ENCODE results near the gene UTF1. TPM values are rescaled to one million over a fixed set of nuclear protein-coding genes. Genes with fewer than 3 reads are reported as not detected.

The UTF1 gene
- total RNA-seq, 1 experiment from 2014 or later, result 8.8 TPM

DNA sequence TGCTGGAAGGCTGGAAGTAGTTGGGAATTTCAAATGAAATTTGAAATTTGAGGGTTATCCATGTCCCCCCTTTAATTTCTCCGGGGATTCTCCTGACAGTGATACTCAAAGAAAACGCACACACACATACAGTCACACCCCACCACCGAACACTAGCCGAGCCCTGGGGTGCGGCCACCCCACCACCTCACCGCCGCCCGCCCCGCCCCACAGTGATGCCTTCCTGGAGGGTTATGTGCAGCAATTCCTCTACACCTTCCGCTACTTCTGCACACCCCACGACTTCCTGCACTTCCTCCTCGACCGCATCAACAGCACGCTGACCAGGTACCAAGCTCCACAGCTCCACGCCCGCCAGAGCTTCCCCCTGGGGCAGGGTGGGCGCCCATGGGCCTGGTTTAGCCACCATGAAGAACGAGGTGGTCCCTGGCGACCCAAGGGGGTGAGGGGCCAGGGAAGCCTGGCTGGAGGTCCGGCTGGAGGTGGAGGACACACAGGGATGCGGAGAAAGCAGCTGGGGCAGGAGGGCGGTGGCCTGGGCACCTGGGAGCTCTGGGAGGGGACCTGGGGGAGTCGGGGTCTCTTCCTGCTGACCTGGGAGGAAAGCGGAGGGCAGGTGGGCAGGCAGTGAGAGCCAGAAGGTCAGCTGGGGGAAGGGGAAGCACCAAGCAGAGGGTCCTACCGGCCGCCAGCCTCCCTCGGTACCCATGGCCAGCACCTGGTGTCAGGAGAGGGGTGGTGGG is 19.4 kb upstream of the UTF1 start:
- H3K27me3 ChIP-seq (ENCODE audit: control insufficient read depth, insufficient read depth, low read length), result no peaks in the 10 kb centered on the region
- DNase-seq, result no peak

DNA sequence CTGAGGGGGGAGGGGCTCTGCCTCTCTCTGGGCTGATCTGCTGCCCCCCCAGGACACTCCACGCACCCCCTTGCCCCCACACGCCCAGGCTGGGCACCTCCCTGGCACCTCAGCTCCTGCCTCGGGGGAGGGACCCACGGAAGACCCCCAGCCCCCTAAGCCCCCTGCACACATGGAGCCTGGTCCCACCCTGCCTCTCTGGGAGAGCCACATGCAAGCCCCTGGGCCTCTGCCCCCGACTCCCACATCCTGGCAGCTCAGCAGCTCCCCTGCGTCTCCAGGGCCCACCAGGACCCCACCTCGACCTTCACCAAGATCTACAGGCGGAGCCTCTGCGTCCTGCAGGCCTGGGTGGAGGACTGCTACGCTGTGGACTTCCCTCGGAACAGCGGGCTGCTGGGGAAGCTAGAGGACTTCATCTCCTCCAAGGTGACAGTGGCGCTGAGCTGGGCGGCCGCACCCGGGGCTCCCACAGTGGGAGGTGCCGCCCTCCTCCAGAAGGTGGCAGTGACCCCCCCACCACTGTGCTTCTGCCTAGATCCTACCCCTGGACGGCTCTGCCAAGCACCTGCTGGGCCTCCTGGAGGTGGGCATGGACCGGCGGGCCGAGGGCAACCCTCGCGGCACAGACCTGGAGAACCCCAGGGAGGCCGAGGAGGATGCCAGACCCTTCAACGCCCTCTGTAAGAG is 18.7 kb upstream of the UTF1 start:
- no peaks in the 10 kb centered on the region for H3K27me3 ChIP-seq (ENCODE audit: control insufficient read depth, insufficient read depth, low read length)
- no peak for DNase-seq
- no peak overlapping the region for H3K4me3 ChIP-seq (ENCODE audit: insufficient read depth, low read depth, low read length)
- H3K36me3 ChIP-seq (replicated peaks; ENCODE audit: control insufficient read depth, insufficient read depth, low read length), result no peaks in the 10 kb centered on the region

More for the DNA sequence above, 19.4 kb upstream of the UTF1 start:
- no peak overlapping the region for H3K4me3 ChIP-seq (ENCODE audit: insufficient read depth, low read depth, low read length)
- no peaks in the 10 kb centered on the region for H3K36me3 ChIP-seq (replicated peaks; ENCODE audit: control insufficient read depth, insufficient read depth, low read length)

DNA sequence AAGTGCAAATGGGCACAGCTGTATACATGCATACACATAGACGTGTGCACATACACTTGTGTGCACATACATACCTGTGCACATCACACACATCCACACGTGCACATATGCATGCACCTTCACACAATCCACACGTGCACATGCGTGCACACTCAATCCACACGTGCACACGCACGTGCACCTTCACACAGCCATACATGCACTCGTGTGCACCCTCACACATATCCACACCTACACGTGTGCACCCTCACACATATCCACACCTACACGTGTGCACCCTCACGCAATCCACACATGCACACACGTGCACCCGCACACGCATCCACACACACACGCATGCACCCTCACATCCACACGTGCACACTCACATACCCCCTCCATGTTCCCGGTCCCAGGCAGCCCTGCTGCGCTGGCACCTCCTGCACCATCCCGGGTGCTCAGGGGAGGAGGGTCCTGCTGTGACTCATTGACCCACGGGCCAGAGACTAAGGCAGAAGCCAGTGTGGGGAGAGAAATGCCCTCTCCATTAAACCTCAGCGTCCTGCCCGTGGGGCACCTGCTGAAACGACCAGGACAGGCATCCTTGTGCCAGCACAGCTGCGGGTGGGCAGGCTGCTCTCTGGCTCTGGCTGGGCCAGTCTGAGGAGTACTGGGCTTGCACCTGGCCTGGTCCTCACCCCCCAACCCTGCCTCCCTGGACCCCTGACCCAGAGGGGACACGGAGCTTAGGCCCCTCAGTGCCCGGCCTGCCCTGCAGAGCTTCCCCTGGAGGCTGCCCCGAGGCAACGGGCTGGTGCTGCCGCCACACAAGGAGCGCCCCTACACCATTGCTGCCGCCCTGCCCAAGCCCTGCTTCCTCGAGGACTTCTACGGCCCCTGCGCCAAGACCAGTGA is 17.8 kb upstream of the UTF1 start:
- Histone ChIP-seq H3K36me3 (replicated peaks; ENCODE audit: control insufficient read depth, insufficient read depth, low read length) (no peaks in the 10 kb centered on the region), H3K4me3 (ENCODE audit: insufficient read depth, low read depth, low read length) (no peak overlapping the region), H3K27me3 (ENCODE audit: control insufficient read depth, insufficient read depth, low read length) (no peaks in the 10 kb centered on the region)
- no peak for DNase-seq

DNA sequence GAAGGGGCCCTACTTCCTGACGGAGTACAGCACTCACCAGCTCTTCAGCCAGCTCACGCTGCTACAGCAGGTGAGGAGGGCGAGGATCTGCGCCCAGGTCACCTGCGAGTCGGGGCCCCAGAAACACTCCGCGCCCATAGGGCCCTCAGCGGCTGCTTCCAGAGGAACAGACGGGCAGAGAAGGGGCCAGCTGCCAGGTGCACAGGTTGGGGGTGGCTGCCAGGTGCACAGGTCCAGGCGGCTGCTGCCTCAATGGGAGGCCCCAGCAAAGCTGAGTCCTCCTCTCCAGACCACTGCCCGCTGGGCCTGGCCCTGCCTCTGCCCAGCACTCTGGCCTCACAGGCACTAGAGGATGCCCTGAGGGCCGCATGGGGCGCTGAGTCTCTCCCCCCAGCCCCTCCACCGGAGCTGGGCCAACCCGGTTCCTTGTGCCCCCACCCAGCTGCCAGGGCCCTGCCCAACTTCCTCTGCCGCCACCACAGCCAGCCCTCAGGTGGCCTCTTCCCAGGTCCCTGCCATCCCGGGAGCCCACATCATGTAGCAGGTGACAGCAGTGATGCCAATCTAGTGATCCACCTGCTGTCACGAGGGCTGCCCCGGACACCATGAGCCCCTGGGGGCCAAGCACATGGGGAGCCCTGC is 17.0 kb upstream of the UTF1 start:
- H3K27me3 ChIP-seq (ENCODE audit: control insufficient read depth, insufficient read depth, low read length), result no peaks in the 10 kb centered on the region

DNA sequence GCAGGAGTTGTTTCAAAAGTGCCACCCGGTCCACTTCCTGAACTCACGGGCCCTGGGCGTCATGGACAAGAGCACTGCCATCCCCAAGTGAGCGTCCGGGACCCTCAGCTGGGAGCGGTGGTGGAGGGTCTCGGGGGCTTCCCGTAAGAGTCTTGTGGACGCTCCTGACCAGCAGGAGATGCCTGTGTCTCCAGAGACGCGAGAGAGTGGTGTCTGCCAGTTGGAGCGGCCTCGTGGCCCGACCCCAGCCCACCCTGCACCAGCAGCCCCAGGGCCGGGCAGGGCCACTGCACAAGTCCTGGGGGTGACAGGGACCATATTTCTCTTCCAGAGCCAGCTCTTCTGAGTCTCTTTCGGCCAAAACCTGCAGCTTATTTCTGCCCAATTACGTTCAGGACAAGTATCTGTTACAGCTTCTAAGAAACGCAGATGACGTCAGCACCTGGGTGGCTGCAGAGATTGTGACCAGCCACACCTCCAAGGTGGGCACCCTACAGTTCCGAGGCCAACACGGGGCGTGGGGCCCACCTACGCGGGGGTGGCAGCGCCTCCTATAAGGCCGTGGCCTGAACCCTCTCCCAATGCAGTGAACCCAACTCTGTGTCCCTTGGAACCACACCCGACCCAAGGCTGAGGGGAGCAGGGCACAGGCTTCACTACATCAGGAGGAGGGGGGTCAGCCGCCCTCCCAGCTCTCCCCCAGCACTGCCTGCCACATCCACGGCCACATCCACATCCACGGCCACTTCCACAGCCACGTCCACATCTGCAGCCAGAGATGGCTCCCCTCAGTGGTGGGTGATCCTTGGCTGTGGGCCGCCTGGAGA is 16.2 kb upstream of the UTF1 start:
- DNase-seq, result no peak
- Histone ChIP-seq H3K27me3 (ENCODE audit: control insufficient read depth, insufficient read depth, low read length) (no peaks in the 10 kb centered on the region), H3K4me3 (ENCODE audit: insufficient read depth, low read depth, low read length) (no peak overlapping the region), H3K36me3 (replicated peaks; ENCODE audit: control insufficient read depth, insufficient read depth, low read length) (no peaks in the 10 kb centered on the region)

More for the DNA sequence above, 17.0 kb upstream of the UTF1 start:
- Histone ChIP-seq H3K36me3 (replicated peaks; ENCODE audit: control insufficient read depth, insufficient read depth, low read length) (no peaks in the 10 kb centered on the region), H3K4me3 (ENCODE audit: insufficient read depth, low read depth, low read length) (no peak overlapping the region)
- DNase-seq, result no peak

DNA sequence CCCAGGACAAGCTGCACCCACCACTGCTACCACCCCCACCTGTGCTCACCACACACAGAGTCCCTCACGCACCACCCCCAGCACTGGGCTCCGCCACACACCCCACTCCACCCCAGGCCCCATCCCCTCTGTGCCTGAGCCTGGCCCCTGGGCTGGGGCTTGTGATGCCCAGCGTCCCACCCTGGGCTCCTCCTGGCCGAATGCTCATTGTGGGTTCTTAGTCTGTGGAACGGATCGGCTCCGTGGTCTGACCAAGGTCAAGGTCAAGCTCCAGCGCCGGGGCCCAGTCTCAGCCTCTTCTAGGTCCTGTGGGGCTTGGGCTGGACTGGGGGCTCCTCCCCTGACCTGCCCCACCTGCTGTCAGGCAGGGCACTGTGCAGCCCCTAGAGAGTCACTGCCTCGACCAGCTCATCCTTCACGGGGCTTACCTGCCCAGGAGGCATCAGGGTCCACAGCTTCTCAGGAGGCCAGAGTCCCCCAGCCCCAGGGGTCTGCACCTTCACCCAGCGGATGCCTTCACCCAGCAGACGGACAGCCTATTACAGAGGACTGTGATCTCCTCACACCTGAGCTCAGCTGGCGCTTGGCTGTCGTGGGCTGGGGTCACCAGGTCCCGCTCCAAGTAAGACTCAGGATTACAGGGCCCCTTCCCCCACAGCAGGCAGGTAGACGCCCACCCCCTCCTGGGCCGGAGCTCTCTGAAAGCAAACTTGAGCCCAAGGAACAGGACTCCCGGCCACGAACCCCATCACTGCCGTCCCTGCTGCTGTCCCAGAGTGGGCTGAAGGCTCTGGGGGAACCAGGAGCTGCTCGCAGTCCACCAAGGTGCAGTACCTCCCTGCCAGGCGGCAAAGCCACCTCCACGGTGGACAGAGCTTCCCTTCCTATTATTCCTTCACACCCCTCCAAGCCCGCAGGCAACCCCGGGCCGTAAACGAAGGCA is 15.3 kb upstream of the UTF1 start:
- H3K27me3 ChIP-seq (ENCODE audit: control insufficient read depth, insufficient read depth, low read length), result no peaks in the 10 kb centered on the region
- no peaks in the 10 kb centered on the region for H3K36me3 ChIP-seq (replicated peaks; ENCODE audit: control insufficient read depth, insufficient read depth, low read length)
- H3K4me3 ChIP-seq (ENCODE audit: insufficient read depth, low read depth, low read length), result no peak overlapping the region
- DNase-seq, result no peak

DNA sequence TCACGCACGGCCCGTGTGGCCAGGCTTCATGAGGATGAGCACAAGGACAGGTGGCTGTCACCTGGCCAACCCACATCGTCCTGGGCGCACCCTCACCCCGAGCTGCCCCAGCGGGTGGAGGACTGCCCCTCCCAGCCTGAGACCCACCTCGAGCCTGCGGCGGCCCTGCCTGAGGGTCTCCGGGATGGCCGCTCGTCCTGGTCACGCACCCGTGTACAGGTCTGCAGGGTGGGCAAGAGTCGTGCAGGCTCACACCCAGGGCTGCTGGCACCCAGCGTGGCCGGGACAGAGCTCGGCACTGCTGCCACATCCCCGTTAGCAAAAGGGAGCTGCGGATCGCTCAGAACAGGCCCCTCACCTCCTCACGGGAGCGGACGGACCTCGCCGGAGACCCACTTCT is 14.4 kb upstream of the UTF1 start:
- DNase-seq, result no peak
- Histone ChIP-seq H3K36me3 (replicated peaks; ENCODE audit: control insufficient read depth, insufficient read depth, low read length) (no peaks in the 10 kb centered on the region), H3K4me3 (ENCODE audit: insufficient read depth, low read depth, low read length) (no peak overlapping the region), H3K27me3 (ENCODE audit: control insufficient read depth, insufficient read depth, low read length) (no peaks in the 10 kb centered on the region)

DNA sequence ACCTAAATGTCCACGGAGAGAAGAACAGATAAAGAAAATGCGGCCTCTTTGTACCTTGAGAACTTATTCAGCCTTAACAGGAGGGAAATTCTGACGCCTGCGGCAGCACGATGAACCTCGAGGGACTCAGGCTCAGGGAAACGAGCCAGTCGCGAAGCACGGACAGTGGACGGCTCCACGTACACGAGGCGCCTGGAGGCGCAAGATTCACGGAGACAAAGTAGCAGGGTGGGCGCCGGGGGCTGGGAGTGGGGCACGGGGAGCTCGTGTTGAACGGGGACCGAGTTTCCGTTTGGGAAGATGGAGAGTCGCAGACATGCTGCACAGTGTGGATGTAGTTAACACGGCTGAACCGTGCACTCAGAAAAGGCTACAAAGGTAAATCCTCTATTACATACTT is 13.2 kb upstream of the UTF1 start:
- Histone ChIP-seq H3K36me3 (replicated peaks; ENCODE audit: control insufficient read depth, insufficient read depth, low read length) (no peaks in the 10 kb centered on the region), H3K4me3 (ENCODE audit: insufficient read depth, low read depth, low read length) (no peak overlapping the region), H3K27me3 (ENCODE audit: control insufficient read depth, insufficient read depth, low read length) (no peaks in the 10 kb centered on the region)
- no peak for DNase-seq

DNA sequence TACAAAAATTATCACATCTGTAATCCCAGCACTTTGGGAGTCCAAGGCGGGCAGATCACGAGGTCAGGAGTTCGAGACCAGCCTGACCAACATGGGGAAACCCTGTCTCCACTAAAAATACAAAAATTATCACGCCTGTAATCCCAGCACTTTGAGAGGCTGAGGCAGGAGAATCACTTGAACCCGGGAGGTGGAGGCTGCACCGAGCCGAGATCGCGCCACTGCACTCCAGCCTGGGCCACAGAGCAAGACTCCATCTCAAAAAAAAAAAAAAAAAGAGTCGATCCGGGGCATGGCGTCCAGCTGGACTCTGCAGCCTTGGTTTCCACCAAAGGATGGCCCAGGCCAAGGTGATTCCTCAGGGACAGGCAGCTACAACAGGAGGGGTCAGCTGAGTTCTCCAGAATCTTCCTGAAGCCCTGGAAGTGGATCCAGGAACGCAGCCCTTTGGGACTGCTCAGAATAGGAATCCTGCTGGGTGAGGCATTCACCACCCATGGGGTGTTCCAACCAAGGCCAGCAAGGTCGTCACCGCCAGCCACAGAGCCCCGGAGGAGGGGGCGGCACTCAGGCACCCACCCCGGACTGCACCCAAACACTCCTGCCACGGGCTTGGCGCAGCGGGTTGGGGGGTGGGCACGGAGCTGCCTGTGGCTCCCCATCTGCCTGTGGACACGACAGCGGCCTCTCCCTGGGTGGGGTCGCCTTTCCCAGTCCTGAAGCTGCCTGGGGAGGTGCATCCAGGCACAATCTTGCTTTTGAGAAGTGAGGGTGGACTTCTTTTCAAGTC is 12.0 kb upstream of the UTF1 start:
- no peaks in the 10 kb centered on the region for H3K27me3 ChIP-seq (ENCODE audit: control insufficient read depth, insufficient read depth, low read length)
- H3K36me3 ChIP-seq (replicated peaks; ENCODE audit: control insufficient read depth, insufficient read depth, low read length), result no peaks in the 10 kb centered on the region
- H3K4me3 ChIP-seq (ENCODE audit: insufficient read depth, low read depth, low read length), result no peak overlapping the region
- DNase-seq, result no peak

DNA sequence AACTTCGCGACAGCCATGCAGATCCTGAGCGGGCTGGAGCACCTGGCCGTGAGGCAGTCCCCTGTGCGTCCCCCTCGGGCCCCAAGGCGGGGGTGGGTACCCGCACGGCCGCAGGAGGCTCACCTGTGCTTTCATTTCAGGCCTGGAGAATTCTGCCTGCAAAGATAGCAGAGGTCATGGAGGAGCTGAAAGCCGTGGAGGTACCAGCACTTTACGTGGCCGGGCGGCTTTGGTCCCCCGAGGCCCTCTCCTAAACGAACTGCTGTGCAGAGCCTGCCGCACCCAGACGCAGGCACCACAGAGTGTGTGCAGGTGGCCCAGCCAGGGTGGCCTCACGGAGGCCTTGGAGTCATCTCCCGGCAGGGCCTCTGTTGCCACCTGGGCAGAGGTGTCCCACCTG is 11.1 kb upstream of the UTF1 start:
- peak; percentile 72 for DNase-seq
- Histone ChIP-seq H3K27me3 (ENCODE audit: control insufficient read depth, insufficient read depth, low read length) (no peaks in the 10 kb centered on the region), H3K4me3 (ENCODE audit: insufficient read depth, low read depth, low read length) (no peak overlapping the region), H3K36me3 (replicated peaks; ENCODE audit: control insufficient read depth, insufficient read depth, low read length) (no peaks in the 10 kb centered on the region)

DNA sequence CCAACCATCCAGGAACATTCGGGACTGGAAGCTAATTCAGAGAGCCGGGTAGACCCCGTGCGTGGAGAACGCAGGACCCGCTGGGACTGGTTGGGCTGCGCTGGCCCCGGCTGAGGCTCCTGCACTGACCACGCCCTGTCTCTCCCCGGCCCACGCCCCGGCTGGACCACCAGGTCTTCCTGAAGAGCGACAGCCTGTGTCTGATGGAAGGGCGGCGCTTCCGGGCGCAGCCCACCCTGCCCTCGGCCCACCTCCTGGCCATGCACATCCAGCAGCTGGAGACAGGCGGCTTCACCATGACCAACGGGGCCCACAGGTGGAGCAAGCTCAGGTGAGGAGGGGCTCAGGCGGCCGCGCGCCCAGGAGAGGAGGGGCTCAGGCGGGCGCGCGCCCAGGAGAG is 10.2 kb upstream of the UTF1 start:
- Histone ChIP-seq H3K4me3 (ENCODE audit: insufficient read depth, low read depth, low read length) (peak overlapping the region; percentile 9), H3K36me3 (replicated peaks; ENCODE audit: control insufficient read depth, insufficient read depth, low read length) (no peaks in the 10 kb centered on the region), H3K27me3 (ENCODE audit: control insufficient read depth, insufficient read depth, low read length) (no peaks in the 10 kb centered on the region)
- peak; percentile 97 for DNase-seq

DNA sequence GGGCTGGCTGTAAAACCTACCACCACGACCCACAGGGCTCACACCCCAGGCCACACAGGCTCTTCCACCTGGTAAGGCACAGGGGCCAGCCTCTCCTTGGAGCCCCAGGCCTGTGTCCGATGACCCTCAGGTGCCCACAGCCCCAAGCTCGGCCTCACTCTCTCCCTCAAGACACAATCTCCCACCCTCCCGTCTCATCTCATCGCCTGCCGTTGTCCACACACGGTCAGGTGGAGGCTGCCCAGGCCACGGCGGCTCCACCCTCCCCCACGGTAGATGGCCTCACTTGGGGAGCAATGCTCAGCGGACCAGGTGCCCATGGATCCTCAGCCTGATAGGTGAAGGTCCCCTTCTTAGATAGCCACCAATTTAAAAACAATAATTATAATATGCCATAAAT is 8.7 kb upstream of the UTF1 start:
- no peak overlapping the region for H3K4me3 ChIP-seq (ENCODE audit: insufficient read depth, low read depth, low read length)
- H3K36me3 ChIP-seq (replicated peaks; ENCODE audit: control insufficient read depth, insufficient read depth, low read length), result no peaks in the 10 kb centered on the region
- H3K27me3 ChIP-seq (ENCODE audit: control insufficient read depth, insufficient read depth, low read length), result no peaks in the 10 kb centered on the region
- no peak for DNase-seq
